ENCODE measurements around the gene PFDN2. TPM values are rescaled to one million over a fixed set of nuclear protein-coding genes. Genes with fewer than 3 reads are reported as not detected.

The PFDN2 gene
- total RNA-seq, 1 donor from 2014 or later: 57.9 TPM

- no peak for DNase-seq (ENCODE audit: low spot score)
- no peak for TF ChIP-seq CTCF (IDR thresholded peaks at IDR 0.05)
- H3K4me3 Mint-ChIP-seq (ENCODE audit: unreplicated experiment): no peak overlapping the region
- H3K4me1 Mint-ChIP-seq (ENCODE audit: low read depth): peaks cover 5% of the 10 kb centered on the region
- H3K27me3 Mint-ChIP-seq (ENCODE audit: low read depth): peaks cover 3% of the 10 kb centered on the region
- H3K36me3 Mint-ChIP-seq (ENCODE audit: low read depth): no peaks in the 10 kb centered on the region
- H3K9me3 Mint-ChIP-seq (ENCODE audit: low read depth): no peaks in the 10 kb centered on the region
- no peak overlapping the region for H3K27ac Mint-ChIP-seq (ENCODE audit: unreplicated experiment)
Measured at GRCh38 chr1:161089938-161090337, 27.9 kb downstream of the PFDN2 start.

- Mint-ChIP-seq H3K9me3 (ENCODE audit: low read depth) (no peaks in the 10 kb centered on the region), H3K4me1 (ENCODE audit: low read depth) (peaks cover 9% of the 10 kb centered on the region), H3K27ac (ENCODE audit: unreplicated experiment) (no peak within 1 kb of the TSS), H3K36me3 (ENCODE audit: low read depth) (no peaks in the 10 kb centered on the region), H3K4me3 (ENCODE audit: unreplicated experiment) (no peak within 1 kb of the TSS), H3K27me3 (ENCODE audit: low read depth) (no peaks in the 10 kb centered on the region)
- TF ChIP-seq CTCF (IDR thresholded peaks at IDR 0.05): no peak
- peak; percentile 67 for DNase-seq (ENCODE audit: low spot score)
Measured at GRCh38 chr1:161089251-161089924, 28.4 kb downstream of the PFDN2 start, which contains the start of gene NECTIN4. NECTIN4 (minus strand) TSS chr1:161089558; CDS start chr1:161089296, 262 bp downstream.

GRCh38 chr1:161088587-161089110 lies 29.2 kb downstream of the PFDN2 start:
- DNase-seq (ENCODE audit: low spot score): peak; percentile 33
- peaks cover 16% of the 10 kb centered on the region for H3K4me1 Mint-ChIP-seq (ENCODE audit: low read depth)
- no peak overlapping the region for H3K4me3 Mint-ChIP-seq (ENCODE audit: unreplicated experiment)
- no peak overlapping the region for H3K27ac Mint-ChIP-seq (ENCODE audit: unreplicated experiment)
- no peaks in the 10 kb centered on the region for H3K27me3 Mint-ChIP-seq (ENCODE audit: low read depth)
- no peak for TF ChIP-seq CTCF (IDR thresholded peaks at IDR 0.05)
- no peaks in the 10 kb centered on the region for H3K36me3 Mint-ChIP-seq (ENCODE audit: low read depth)
- H3K9me3 Mint-ChIP-seq (ENCODE audit: low read depth): no peaks in the 10 kb centered on the region

- peaks cover 24% of the 10 kb centered on the region for H3K4me1 Mint-ChIP-seq (ENCODE audit: low read depth)
Measured at GRCh38 chr1:161086457-161086856, 31.4 kb downstream of the PFDN2 start.

GRCh38 chr1:161085165-161085564 lies 32.7 kb downstream of the PFDN2 start:
- TF ChIP-seq CTCF (IDR thresholded peaks at IDR 0.05): no peak
- Mint-ChIP-seq H3K36me3 (ENCODE audit: low read depth) (no peaks in the 10 kb centered on the region), H3K27me3 (ENCODE audit: low read depth) (no peaks in the 10 kb centered on the region), H3K9me3 (ENCODE audit: low read depth) (no peaks in the 10 kb centered on the region), H3K4me1 (ENCODE audit: low read depth) (peaks cover 36% of the 10 kb centered on the region), H3K27ac (ENCODE audit: unreplicated experiment) (peak overlapping the region; percentile 32), H3K4me3 (ENCODE audit: unreplicated experiment) (no peak overlapping the region)
- DNase-seq (ENCODE audit: low spot score): peak; percentile 55

More at GRCh38 chr1:161086457-161086856, 31.4 kb downstream of the PFDN2 start:
- no peak overlapping the region for H3K4me3 Mint-ChIP-seq (ENCODE audit: unreplicated experiment)
- no peaks in the 10 kb centered on the region for H3K36me3 Mint-ChIP-seq (ENCODE audit: low read depth)
- no peak overlapping the region for H3K27ac Mint-ChIP-seq (ENCODE audit: unreplicated experiment)
- no peaks in the 10 kb centered on the region for H3K9me3 Mint-ChIP-seq (ENCODE audit: low read depth)
- no peaks in the 10 kb centered on the region for H3K27me3 Mint-ChIP-seq (ENCODE audit: low read depth)
- TF ChIP-seq CTCF (IDR thresholded peaks at IDR 0.05): no peak
- peak; percentile 39 for DNase-seq (ENCODE audit: low spot score)
